UCSD-AML1 (cell line): ENCODE results near the gene EDN1.
A peak's percentile ranks its signal among the peaks of the same experiment; 100 is the strongest.

ENCODE experiments used
- DNase-seq: peaks from one replicate; lab custom pipeline; 2025; ENCODE audit not compliant: unreplicated experiment; lab: John Stamatoyannopoulos, UW

The EDN1 gene

DNA sequence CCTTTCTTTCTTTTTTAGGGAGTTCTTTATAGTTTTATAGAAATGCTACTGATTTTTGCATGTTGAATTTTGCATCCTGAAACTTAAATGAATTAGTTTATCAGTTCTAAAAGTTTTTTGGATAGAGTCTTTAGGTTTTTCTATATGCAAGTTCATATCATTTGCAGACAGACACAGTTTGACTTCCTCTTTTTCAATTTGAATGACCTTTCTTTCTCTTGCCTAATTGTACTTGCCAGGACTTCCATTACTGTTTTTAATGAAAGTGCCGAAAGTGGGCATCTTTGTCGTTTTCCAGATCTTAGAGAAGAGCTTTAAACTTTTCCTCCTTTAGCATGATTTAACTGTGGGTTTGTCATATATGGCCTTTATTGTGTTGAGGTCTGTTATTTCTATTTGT, 21.1 kb upstream of the EDN1 start:
- DNase-seq: no peak

DNA sequence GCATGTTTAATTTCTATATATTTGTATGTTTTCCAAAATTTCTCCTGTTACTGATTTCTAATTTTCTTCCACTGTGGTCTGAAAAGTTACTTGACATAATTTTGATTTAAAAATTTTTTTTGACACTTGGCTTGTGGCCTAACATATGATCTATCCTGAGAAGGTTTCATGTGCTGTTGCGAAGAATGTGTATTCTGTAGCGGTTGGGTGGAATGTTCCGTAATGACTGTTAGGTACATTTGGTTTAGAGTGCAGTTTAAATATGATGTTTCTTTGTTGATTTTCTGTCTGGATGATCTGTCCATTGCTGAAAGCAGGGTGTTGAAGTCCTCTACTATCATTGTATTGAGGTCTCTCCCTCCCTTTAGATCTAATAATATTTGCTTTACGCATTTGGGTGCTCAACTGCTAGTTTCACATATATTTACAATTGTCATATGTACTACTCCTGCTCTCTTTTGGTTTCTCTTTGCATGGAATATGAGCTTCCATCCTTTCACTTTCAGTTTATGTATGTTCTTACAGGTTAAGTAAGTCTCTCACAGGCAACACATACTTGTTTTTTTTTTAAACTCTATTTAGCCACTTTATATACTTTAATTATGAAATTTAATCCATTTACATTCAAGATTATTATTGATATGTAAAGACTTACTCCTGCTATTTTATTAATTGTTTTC, 19.5 kb upstream of the EDN1 start:
- DNase-seq: no peak

DNA sequence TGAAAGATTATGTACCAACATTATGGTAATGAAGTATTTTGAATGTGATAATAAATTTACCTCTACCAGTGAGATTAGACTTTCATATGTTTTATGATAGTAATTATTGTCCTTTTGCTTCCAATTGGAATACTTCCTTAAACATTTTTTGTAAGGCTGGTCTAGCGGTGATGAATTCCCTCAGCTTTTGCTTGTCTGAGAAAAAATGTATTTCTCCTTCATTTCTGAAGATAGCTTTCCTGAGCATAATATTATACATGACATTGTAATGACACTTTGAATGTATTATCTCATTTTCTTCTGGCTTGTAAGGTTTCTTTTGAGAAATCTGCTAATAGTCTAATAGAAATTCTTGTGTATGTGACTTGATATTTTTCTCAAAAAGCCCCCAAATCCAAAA, 18.6 kb upstream of the EDN1 start:
- DNase-seq: no peak

DNA sequence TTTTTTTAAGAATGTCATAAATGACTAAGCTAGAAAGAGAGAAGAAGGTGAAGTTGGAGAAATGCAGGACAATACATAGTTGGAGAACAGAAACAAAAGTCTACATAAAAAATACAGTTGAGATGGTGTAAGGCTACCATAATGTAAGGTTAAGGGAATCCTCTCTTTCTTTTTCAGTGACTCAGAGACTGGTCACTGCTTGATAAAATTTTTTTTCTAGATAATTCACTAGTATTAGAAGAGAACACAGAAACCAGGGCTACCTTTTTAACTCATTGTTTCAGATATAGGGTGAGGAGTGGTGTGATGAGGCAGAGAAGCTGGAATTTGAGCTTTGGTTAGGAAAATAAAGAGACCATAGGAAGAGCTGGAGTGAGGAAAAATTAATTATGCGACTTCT, 18.2 kb upstream of the EDN1 start:
- DNase-seq: no peak

DNA sequence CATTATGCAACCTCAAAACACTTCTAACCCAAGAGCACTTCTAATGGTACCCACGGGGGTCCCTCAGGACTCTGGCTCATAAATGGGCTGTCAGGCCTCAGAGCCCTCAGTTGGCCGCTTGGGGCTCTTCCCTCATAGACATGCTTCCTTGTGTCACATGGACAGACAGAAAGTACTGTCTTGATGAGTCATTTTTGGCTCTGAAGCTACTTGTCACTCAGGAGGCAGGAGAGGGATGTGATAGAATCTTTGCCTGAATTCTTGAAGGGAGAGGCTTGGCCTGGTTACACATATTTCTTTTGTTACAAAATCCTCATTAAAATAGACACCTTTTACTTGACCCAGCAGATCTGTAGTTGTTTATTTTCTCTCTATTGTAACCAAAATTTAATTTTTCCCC, 15.1 kb upstream of the EDN1 start:
- no peak for DNase-seq

DNA sequence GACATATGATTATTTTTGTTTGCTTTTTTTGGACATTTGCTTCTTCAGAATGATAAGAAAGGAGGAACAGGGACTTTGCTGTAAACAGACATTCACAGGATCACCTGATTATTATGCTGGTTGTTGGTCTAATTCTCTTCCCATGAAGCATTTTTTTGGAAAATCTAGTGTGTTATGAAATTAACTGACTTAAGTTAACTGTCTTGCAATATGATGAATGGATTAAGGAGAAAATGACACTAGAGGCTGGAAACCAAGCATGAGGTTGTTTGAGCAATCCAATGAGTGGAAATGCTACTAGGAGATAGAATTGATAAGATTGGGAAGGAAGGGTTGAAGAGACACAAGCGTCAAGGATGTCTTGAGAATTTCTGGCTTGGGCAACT, 13.2 kb upstream of the EDN1 start:
- no peak for DNase-seq

DNA sequence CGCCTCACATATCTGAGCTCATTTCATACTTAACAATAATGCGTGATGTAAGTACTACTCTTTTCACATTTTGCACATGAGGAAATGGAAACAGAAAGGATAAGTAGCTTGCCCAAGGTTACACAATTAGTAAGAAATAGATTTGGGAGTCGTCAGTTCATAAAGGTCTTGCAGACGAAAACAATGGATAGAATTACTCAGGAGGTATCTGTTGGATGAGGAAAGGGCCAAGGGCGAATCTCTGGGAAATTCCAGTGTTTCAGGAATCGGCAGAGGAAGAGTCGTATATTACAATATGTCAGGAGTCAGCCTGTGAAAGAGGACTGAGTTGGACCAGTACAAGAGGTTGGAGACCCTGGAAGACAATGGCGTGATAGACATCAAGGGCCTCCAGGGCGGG, 12.8 kb upstream of the EDN1 start:
- DNase-seq: no peak

DNA sequence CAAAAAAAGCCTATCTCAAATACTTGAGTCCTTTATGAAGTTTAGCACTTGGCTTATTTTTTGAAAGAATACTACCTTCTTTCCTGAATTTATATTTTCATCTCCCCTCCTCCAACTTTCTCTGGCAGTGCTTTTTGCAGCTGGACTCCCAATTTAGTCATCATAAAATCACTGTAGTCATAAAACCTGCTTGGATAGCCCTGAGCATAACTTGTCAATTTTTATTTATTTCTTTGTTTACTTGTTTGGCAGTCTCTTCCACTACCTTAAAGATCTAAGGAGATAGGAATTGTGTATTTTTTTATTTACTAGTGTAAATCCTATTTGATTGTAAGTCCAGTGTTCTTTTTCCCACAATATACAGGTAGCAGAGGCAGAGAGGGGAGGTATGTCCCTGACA, 11.2 kb upstream of the EDN1 start:
- DNase-seq: no peak

DNA sequence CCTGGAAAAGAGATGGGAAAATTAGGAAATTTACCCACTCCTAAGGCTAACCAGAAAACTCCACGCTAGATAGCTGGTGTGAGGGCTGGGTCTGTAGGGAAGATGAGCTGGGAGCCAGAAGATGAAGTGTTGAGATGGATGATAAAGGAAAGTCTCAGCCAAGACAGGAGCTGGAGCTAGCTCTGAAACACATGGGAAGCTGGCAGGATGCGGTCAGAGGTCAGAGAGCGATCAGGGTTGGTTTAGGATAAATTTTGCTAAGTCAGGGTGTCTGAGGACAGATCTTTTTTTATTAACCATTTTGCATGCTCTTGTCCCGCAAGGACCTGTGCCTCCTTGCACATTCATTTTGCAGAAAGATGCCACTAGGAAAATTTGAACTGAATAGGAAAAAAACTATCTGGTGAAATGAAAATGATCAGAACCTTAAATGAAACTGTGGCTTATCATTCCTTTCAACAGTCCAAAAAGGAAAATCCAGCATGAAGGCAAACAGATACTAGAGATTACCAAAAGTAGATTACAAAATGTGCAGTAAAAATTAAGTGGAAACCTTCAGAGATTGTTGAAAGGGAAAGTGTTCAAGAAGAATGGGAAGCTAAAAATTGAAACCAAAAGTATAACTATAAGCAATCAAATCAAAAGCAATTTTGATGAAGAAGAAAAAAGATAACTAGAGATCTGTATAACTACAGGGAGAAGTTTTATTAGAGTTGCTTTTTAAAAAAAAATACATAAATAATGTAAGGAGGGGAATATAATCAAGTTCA, 10.7 kb upstream of the EDN1 start:
- DNase-seq: no peak

DNA sequence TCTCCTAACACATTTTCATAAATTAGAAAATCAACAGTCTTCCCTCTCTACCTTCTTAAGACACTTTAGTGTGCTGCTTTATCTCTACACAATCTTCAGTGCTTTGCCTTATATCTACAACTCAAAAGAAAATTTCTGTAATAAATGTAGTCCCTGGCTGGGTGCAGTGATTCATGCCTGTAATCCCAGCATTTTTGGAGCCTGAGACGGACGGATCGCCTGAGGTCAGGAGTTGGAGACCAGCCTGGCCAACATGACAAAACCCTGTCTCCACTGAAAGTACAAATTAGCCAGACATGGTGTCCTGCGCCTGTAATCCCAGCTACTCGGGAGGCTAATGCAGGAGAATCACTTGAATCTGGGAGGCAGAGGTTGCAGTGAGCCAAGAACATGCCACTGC, 9.7 kb upstream of the EDN1 start:
- DNase-seq: no peak

DNA sequence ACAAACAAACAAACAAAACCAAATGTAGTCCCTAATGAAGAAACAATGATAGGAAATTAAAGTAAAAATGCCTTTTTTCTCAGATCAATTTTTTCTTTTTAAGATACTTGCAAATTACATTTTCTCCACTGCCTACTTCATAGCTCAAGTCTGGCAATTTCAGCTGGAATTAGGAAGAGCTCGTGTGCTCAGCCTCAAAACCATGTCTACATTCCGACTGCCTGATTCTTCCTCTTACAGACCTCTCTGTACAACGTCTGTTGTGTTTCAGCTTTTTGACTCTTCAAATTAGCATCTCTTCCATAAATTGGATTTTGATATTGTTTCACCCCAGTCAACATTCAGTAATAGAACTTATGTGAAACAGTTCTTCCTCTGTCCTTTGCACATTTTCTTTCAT, 9.3 kb upstream of the EDN1 start:
- no peak for DNase-seq

DNA sequence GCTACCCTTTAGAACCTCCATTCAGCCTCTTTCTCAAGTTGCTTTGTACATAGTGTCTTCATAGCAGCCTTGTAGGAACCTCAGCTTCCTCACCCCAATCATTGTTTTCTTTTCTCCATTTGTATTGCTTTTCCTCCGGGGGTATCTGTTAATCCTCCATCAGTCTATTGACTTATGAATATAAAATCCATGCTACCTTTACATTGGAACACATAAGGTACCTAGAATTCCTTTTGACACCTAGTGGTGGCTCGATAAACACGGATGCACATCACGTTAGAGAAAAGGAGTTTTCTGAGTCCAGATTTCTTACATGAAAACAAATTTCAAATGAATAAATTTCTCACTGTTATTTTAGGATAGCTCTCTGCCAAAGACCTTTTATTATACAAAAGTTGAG, 6.3 kb upstream of the EDN1 start:
- no peak for DNase-seq

DNA sequence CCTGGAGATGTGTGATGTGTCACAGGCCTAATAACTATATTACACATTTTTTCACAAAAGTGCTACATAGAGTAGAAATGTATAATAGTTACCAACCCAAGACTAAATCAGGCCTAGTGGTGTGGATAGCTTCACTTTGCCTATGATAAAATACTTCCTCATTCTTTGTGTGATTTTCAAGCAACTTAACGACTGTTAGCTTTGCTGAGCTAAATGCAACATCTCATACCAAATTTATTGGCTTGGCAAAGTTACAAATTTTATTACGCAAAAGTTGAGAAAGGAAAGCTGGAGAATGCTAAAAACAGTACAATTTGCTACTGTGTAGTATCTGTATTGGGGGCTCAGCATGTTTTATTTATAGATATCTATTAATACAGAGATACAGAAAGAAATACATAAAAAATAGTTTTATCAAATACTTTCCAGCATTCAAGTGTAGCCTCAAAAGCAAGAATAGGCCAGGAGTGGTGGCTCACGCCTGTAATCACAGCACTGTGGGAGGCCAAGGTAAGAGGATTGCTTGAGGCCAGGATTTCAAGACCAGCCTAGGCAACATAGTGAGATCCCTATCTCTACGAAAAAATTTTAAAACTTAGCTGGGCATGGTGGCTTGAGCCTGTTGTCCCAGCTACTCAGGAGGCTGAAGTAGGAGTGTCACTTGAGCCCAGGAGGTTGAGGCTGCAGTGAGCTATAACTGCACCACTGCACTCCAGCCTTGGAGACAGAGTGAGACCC, 3.6 kb upstream of the EDN1 start:
- DNase-seq: no peak

DNA sequence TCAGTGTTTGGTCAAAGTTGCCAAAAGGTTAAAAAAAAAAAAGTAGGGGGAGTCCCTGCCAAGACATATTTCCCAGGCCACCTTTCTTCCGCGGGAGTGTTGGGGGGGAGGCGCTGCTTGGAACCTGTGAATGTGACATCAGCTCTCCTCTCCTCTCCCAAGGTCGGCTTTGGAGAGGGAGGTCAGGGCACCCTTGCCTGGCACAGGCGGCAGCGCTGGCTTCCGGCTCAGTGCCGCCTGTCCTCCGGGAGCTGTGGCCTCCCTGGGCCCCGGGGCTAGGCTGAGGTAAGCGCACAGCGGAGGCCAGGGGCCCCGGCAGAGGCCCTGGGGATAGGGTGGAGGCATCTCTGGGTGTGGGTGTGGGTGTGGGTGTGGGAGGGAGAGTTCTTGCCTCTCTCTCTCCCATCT, 1.9 kb upstream of the EDN1 start:
- DNase-seq: no peak

DNA sequence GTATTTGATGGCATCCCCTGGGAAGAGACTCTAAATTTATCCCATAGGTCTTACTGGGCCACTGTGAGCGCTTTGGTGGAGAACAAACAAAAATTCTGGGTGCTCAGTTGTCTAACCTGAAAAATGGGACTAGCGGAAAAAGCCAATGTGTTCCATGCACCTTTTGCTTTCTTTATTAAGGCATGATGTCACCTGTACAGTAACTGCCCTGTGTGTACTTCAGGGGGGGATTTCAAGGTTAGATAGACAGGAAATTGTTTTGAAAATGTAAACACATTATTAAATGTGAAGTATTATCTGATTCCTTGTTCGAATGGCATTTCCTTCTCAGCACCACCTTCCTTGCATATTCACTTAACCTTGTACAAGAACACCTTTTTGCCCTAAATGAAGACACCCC, 1.2 kb upstream of the EDN1 start:
- no peak for DNase-seq

DNA sequence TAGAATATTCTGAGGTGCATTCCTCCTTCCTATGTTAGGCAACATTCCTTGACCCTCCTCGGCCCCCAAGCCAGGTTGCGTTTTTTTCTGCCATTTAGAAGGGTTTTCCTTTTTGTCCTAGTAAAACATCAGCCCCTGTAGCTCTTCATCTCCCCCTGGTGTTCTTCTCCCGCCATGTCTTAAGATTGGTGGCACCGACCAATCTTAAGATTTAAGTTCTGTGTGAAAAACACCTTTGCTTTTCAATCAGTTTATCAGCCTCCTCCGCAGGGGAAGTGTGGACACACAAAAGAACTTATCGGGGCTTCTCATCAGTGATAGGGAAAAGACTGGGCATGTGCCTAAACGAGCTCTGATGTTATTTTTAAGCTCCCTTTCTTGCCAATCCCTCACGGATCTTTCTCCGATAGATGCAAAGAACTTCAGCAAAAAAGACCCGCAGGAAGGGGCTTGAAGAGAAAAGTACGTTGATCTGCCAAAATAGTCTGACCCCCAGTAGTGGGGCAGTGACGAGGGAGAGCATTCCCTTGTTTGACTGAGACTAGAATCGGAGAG, 719 bp upstream of the EDN1 start:
- peak; percentile 16 for DNase-seq

DNA sequence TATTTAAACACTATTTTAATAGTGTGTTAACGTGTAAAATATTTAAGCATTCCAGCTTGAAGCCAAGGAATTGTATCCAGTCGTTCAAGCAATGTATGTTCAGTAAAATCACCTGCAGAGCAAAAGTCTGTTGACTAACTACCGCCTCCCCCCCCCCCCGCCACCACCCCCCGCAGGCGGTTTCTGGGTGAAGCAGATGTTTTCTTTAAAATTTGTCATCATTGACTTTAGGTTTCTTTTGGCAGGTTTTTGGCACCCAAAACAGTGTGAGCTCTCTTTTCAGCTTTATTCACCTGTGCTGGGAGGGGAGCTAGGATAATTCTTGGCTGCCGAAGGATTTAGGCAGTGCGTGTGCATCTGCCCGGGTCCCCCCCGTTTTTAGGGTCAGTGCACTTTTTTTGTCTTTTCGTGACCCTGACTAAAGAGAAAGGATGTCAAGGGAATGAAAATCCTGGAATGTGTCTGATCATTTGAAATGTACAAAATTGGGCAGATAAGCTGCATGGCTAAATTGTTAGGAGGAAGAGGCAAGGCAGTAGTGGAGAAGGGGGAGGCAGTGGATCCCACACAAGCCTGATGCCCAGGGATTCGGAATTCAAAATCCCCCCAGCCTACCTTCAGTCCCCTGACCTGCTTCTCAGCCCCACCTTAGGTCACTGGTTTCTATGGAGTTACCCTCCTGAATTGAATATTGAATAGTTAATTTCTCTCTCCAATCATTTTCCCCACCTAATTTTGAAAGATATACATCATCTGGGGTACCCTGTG, 1.1 kb downstream of the EDN1 start:
- no peak for DNase-seq

DNA sequence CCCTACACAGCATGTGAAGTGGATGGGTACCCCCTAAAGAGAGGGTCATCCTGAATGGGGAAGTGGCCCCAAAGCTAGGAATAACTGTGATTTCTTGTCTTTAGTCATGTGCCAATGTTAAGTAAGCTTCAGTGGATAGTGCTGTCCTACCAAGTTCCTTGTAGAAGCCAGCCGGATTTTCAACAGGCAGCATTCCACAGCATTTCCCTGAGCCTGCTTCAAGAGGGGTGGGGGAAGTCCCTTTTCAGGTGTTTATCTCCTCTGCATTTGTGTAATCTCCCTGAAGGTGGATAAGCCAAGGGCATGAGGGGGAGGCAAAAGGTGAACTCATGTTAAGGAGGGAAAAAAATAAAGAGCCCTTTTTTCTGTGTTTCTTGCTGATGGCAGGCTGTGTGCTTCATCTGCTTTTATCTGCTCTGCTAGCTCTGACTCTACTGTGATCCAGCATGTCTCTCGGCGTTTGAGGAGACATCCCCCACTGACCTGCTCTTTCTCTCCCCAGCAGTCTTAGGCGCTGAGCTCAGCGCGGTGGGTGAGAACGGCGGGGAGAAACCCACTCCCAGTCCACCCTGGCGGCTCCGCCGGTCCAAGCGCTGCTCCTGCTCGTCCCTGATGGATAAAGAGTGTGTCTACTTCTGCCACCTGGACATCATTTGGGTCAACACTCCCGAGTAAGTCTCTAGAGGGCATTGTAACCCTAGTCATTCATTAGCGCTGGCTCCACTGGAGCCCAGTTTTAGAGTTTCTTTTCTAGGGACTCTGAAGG, 1.9 kb downstream of the EDN1 start:
- DNase-seq: no peak

DNA sequence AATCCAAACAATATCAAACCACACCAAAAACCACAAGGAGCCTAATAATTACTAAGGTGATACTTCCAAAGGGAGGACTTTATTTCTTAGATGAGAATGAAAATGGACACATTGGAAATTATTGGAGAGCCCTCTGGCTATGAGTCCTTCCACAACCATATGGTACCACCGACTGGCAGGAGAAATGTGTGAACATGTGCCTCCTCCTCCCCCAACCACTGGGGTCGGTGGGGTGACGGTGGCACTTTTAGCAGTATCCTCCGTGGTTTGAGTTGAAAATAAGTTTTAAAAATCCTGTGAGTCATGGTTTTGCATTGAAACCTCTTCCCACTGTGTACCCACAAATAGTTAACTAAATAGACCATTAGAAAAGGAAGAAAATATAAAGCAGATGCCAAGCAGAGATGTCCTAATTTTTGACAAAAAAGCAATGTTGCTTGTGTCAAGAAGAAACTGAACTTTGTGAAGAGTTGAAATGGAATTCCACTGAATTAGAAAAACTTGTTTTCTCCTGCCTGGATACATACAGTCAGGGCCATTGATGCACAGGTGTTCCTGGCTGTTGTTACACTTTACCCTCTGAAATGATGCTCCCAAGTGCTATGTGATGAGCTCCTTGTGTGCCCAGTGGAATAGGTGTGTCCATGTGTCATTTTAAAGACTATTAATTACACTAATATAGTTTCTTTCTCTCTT, 3.2 kb downstream of the EDN1 start:
- DNase-seq: no peak
